Breast epithelium (tissue), 4 donors: ENCODE data around the gene GRPEL2. TPM values are rescaled to one million over a fixed set of nuclear protein-coding genes. Genes with fewer than 3 reads are reported as not detected.

Experiments used
- DNase-seq, 2 donors: peaks; one replicate each; pipeline ENCODE4 v3.0.0-alpha.2; 2019; ENCODE audit warnings: low spot score in 2 of 2
- H3K27ac ChIP-seq, 2 donors: fragments of 200-600 bp; sonication (generic) in 1 of 2; one replicate each; pipeline ENCODE4 v1.5.1; 2016 to 2019; ENCODE audit warnings: mild to moderate bottlenecking in 1 of 2
- H3K27me3 ChIP-seq, 2 donors: fragments of 200-600 bp; sonication (generic) in 1 of 2; one replicate each; pipeline versions ENCODE4 v1.5.1 to v1.6.0; 2017 to 2019; ENCODE audit warnings: control low read depth in 1 of 2, mild to moderate bottlenecking in 1 of 2
- H3K36me3 ChIP-seq: fragments of 200-600 bp; one replicate; pipeline ENCODE4 v1.5.1; 2019
- H3K4me1 ChIP-seq, 2 donors: fragments of 200-600 bp; sonication (generic); one replicate each; pipeline ENCODE4 v1.5.1; 2016 to 2019; ENCODE audit warnings: control low read depth in 1 of 2
- H3K4me3 ChIP-seq, 3 donors: fragments of 200-600 bp; sonication (generic); 1 replicate in 2 of 3; 2 replicates in 1 of 3; pipeline ENCODE4 v1.5.1; 2016 to 2019; ENCODE audit warnings: mild to moderate bottlenecking in 3 of 3, moderate library complexity in 2 of 3
- H3K9me3 ChIP-seq, 2 donors: fragments of 200-600 bp; sonication (generic) in 1 of 2; one replicate each; pipeline ENCODE4 v1.5.1; 2016 to 2019; ENCODE audit warnings: control low read depth in 1 of 2
- CTCF ChIP-seq, 3 donors: fragments of 450-650 bp; IDR thresholded peaks; one replicate each; pipeline ENCODE4 v1.5.1; 2016 to 2017; ENCODE audit warnings: antibody characterized with exemption in 3 of 3, mild to moderate bottlenecking in 3 of 3, moderate library complexity in 3 of 3
- POLR2A ChIP-seq: fragments of 450-650 bp; IDR thresholded peaks from one replicate; pipeline ENCODE4 v1.6.1; 2016; ENCODE audit warnings: antibody characterized with exemption, mild to moderate bottlenecking, moderate library complexity
- POLR2AphosphoS5 ChIP-seq, 3 donors: sonication (generic); formaldehyde crosslinking; IDR thresholded peaks; one replicate each; pipeline ENCODE4 v1.6.1; 2017; ENCODE audit warnings: antibody characterized with exemption in 3 of 3
- intact Hi-C: fragments of 100-400 bp; cut with DNase I; formaldehyde crosslinking; loops from one replicate; pipeline ENCODE4 v1.15.1; 2023; ENCODE audit warnings: low total_unique reads
- total RNA-seq, 3 donors: library from RNA; depleted of rRNA; stranded (reverse); fragments of >200 nt; gene quantifications; one replicate each; pipeline ENCODE4 v1.1.0, GENCODE V29; 2016

The GRPEL2 gene
- total RNA-seq, 3 donors from 2014 or later, result 14.4 to 17.1 (median 16.5) TPM

GRCh38 chr5:149358868-149359495 is 13.7 kb downstream of the GRPEL2 start:
- no peaks in the 10 kb centered on the region for H3K9me3 ChIP-seq
- no peak overlapping the region for H3K4me3 ChIP-seq
- no peak for DNase-seq
- H3K36me3 ChIP-seq, result no peaks in the 10 kb centered on the region
- TF ChIP-seq CTCF (IDR thresholded peaks at IDR 0.05), result no peak
- TF ChIP-seq POLR2A, result no peak
- TF ChIP-seq POLR2AphosphoS5 (IDR thresholded peaks at IDR 0.05), result no peak
- intact Hi-C loops, result no loop called here
- H3K27ac ChIP-seq, result no peak overlapping the region
- H3K4me1 ChIP-seq, result no peaks in the 10 kb centered on the region
- no peaks in the 10 kb centered on the region for H3K27me3 ChIP-seq

GRCh38 chr5:149360272-149360671 is 15.0 kb downstream of the GRPEL2 start:
- no peak for DNase-seq
- intact Hi-C loops, result loop anchor here (10.0 kb wide), 1 partner anchor 205 kb away; no protein-coding TSS in a partner anchor
- TF ChIP-seq POLR2A (no peak), POLR2AphosphoS5 (IDR thresholded peaks at IDR 0.05) (no peak), CTCF (IDR thresholded peaks at IDR 0.05) (no peak)
- no peaks in the 10 kb centered on the region for H3K4me1 ChIP-seq
- H3K27me3 ChIP-seq, result no peaks in the 10 kb centered on the region
- H3K27ac ChIP-seq, result no peak overlapping the region
- no peaks in the 10 kb centered on the region for H3K36me3 ChIP-seq
- no peak overlapping the region for H3K4me3 ChIP-seq
- H3K9me3 ChIP-seq, result no peaks in the 10 kb centered on the region

GRCh38 chr5:149362541-149362940 is 17.2 kb downstream of the GRPEL2 start:
- no peaks in the 10 kb centered on the region for H3K36me3 ChIP-seq

GRCh38 chr5:149363358-149363757 is 18.1 kb downstream of the GRPEL2 start:
- Histone ChIP-seq H3K27ac (no peak overlapping the region), H3K9me3 (no peaks in the 10 kb centered on the region), H3K4me1 (no peaks in the 10 kb centered on the region), H3K36me3 (no peaks in the 10 kb centered on the region), H3K4me3 (no peak overlapping the region), H3K27me3 (no peaks in the 10 kb centered on the region)
- intact Hi-C loops, result loop anchor here (10.0 kb wide), 1 partner anchor 201 kb away; no protein-coding TSS in a partner anchor
- no peak for DNase-seq
- TF ChIP-seq POLR2AphosphoS5 (IDR thresholded peaks at IDR 0.05) (no peak), POLR2A (no peak), CTCF (IDR thresholded peaks at IDR 0.05) (no peak)

More at GRCh38 chr5:149362541-149362940, 17.2 kb downstream of the GRPEL2 start:
- no peak for DNase-seq
- no peak for TF ChIP-seq POLR2A
- no peak for TF ChIP-seq CTCF (IDR thresholded peaks at IDR 0.05)
- TF ChIP-seq POLR2AphosphoS5 (IDR thresholded peaks at IDR 0.05), result no peak
- Histone ChIP-seq H3K27ac (no peak overlapping the region), H3K4me3 (no peak overlapping the region), H3K4me1 (no peaks in the 10 kb centered on the region), H3K27me3 (no peaks in the 10 kb centered on the region), H3K9me3 (no peaks in the 10 kb centered on the region)
- intact Hi-C loops, result loop anchor here (10.0 kb wide), 1 partner anchor 202 kb away; no protein-coding TSS in a partner anchor

- Histone ChIP-seq H3K9me3 (no peaks in the 10 kb centered on the region), H3K27me3 (no peaks in the 10 kb centered on the region), H3K36me3 (no peaks in the 10 kb centered on the region), H3K4me1 (no peaks in the 10 kb centered on the region), H3K27ac (no peak overlapping the region), H3K4me3 (no peak overlapping the region)
- no peak for DNase-seq
- intact Hi-C loops, result loop anchor here (10.0 kb wide), 1 partner anchor 201 kb away; no protein-coding TSS in a partner anchor
- TF ChIP-seq POLR2AphosphoS5 (IDR thresholded peaks at IDR 0.05) (no peak), CTCF (IDR thresholded peaks at IDR 0.05) (no peak), POLR2A (no peak)
These were observed 18.6 kb downstream of the GRPEL2 start for GRCh38 chr5:149363936-149364335.
